SK-N-SH treated with all-trans-retinoic acid at 6 μM for 48 hours (cell line): ENCODE measurements around the gene TTL.
A peak's percentile ranks its signal among the peaks of the same experiment; 100 is the strongest.
"Not testable (repeated sequence)": the region's sequence is repeated elsewhere in the genome, so short reads cannot be mapped to it uniquely, and the experiment has no call there.

Experiments
- ATAC-seq: fragments of 200-7000 bp; cut with Tn5 transposase; 3 replicates; pipeline ENCODE4 v1.9.1; 2020; ENCODE audit warnings: mild to moderate bottlenecking, moderate library complexity
- ARNTL ChIP-seq: fragments of 450-650 bp; formaldehyde crosslinking; IDR thresholded peaks from 2 replicates; pipeline ENCODE4 v1.5.0; 2020; ENCODE audit warnings: low read depth, mild to moderate bottlenecking, moderate library complexity, borderline replicate concordance
- BACH2 ChIP-seq: fragments of 250-450 bp; sonication (Bioruptor Pico); IDR thresholded peaks from 2 replicates; pipeline ENCODE4 v1.9.0; 2021; ENCODE audit warnings: mild to moderate bottlenecking, borderline replicate concordance
- CSDC2 ChIP-seq: fragments of 250-450 bp; sonication (Bioruptor Pico); IDR thresholded peaks from 2 replicates; pipeline ENCODE4 v1.5.0; 2020; ENCODE audit warnings: mild to moderate bottlenecking, moderate library complexity
- GLIS3 ChIP-seq: fragments of 250-450 bp; sonication (Bioruptor Pico); IDR thresholded peaks from 2 replicates; pipeline ENCODE4 v1.5.0; 2020; ENCODE audit warnings: mild to moderate bottlenecking, moderate library complexity
- ISL1 ChIP-seq: fragments of 250-450 bp; sonication (Bioruptor Pico); IDR thresholded peaks from 2 replicates; pipeline ENCODE4 v2.1.2; 2022; ENCODE audit warnings: mild to moderate bottlenecking, moderate library complexity
- OSR1 ChIP-seq: fragments of 250-450 bp; sonication (Bioruptor Pico); IDR thresholded peaks from 2 replicates; pipeline ENCODE4 v1.8.0; 2022; ENCODE audit warnings: moderate library complexity, mild to moderate bottlenecking, inconsistent platforms
- PPARA ChIP-seq: fragments of 250-450 bp; sonication (Bioruptor Pico); IDR thresholded peaks from 2 replicates; pipeline ENCODE4 v1.5.0; 2020; ENCODE audit warnings: mild to moderate bottlenecking, borderline replicate concordance
- RARB ChIP-seq: fragments of 250-450 bp; sonication (Bioruptor Pico); IDR thresholded peaks from 2 replicates; pipeline ENCODE4 v1.8.0; 2021; ENCODE audit warnings: mild to moderate bottlenecking, moderate library complexity
- TCF4 ChIP-seq: fragments of 250-450 bp; sonication (Bioruptor Pico); IDR thresholded peaks from 2 replicates; pipeline ENCODE4 v1.8.0; 2021; ENCODE audit warnings: mild to moderate bottlenecking, moderate library complexity, borderline replicate concordance
- TOX ChIP-seq: fragments of 250-450 bp; sonication (Bioruptor Pico); IDR thresholded peaks from 2 replicates; pipeline ENCODE4 v1.8.0; 2021; ENCODE audit warnings: mild to moderate bottlenecking, moderate library complexity, borderline replicate concordance
- ZFP3 ChIP-seq: fragments of 250-450 bp; sonication (Bioruptor Pico); IDR thresholded peaks from 2 replicates; pipeline ENCODE4 v1.5.0; 2020; ENCODE audit warnings: mild to moderate bottlenecking, moderate library complexity
- ZFP30 ChIP-seq: fragments of 450-650 bp; formaldehyde crosslinking; IDR thresholded peaks from 2 replicates; pipeline ENCODE4 v1.5.0; 2022; ENCODE audit warnings: mild to moderate bottlenecking, moderate library complexity
- ZNF70 ChIP-seq: fragments of 450-650 bp; formaldehyde crosslinking; IDR thresholded peaks from 2 replicates; pipeline ENCODE4 v1.5.0; 2020; ENCODE audit warnings: mild to moderate bottlenecking, moderate library complexity
- ZNF8 ChIP-seq: fragments of 450-650 bp; formaldehyde crosslinking; IDR thresholded peaks from 2 replicates; pipeline ENCODE4 v1.5.0; 2020; ENCODE audit warnings: mild to moderate bottlenecking, moderate library complexity
- TF ChIP-seq, protein P1 (sequence below): fragments of 250-450 bp; sonication (Bioruptor Pico); IDR thresholded peaks from 2 replicates; pipeline ENCODE4 v1.5.0; 2020; ENCODE audit warnings: mild to moderate bottlenecking, moderate library complexity
- TF ChIP-seq, protein P2 (sequence below): fragments of 250-450 bp; sonication (Bioruptor Pico); IDR thresholded peaks from 2 replicates; pipeline ENCODE4 v1.8.0; 2020; ENCODE audit warnings: mild to moderate bottlenecking, moderate library complexity, borderline replicate concordance
- TF ChIP-seq, protein P3 (sequence below): fragments of 250-450 bp; sonication (Bioruptor Pico); IDR thresholded peaks from 2 replicates; pipeline ENCODE4 v1.5.1; 2021; ENCODE audit warnings: mild to moderate bottlenecking, moderate library complexity
- TF ChIP-seq, protein P4 (sequence below): fragments of 250-450 bp; sonication (Bioruptor Pico); IDR thresholded peaks from 2 replicates; pipeline ENCODE4 v1.8.0; 2021; ENCODE audit warnings: low read depth, mild to moderate bottlenecking, moderate library complexity, borderline replicate concordance

TTL gene

DNA sequence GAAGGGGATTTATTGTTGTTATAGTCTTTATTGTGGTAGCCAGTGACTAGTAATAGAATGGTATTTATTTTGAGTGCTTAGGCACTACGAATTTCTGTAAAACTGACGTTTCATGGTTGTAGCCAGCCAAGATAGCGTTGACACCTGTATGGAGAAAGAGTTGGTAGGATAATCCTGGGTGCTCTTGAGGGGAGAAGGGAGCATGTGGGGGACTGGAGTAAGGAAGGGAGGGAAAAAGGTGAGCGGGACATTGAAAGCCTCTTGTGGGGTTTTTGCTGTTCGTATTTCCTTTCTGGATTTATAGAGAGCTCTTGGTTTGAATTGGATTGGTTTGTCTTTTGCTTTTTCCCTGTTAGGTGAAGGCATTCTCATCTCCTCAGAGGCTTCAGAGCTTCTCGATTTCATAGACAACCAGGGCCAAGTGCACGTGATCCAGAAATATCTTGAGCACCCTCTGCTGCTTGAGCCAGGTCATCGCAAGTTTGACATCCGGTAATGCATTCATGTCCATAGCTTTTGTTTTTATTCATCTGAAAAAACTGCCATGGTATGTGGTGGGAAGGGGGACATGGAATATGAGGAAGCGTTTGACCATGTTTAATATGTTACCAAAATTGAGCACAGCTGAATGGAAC, 19.0 kb downstream of the TTL start:
- ATAC-seq = peak; percentile 92

DNA sequence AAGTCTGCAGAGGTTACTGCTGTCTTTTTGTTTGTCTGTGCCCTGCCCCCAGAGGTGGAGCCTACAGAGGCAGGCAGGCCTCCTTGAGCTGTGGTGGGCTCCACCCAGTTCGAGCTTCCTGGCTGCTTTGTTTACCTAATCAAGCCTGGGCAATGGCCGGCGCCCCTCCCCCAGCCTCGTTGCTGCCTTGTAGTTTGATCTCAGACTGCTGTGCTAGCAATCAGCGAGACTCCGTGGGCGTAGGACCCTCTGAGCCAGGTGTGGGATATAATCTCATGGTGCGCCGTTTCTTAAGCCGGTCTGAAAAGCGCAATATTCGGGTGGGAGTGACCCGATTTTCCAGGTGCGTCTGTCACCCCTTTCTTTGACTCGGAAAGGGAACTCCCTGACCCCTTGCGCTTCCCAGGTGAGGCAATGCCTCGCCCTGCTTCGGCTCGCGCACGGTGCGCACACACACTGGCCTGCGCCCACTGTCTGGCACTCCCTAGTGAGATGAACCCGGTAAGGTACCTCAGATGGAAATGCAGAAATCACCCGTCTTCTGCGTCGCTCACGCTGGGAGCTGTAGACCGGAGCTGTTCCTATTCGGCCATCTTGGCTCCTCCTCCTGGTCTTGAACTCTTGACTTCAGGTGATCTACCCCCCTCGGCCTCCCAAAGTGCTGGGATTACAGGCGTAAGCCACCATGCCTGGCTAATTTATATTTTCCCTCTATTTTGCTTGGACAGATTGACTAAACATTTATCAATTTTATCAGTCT, 27.5 kb downstream of the TTL start:
- not testable (repeated sequence) for ATAC-seq

DNA sequence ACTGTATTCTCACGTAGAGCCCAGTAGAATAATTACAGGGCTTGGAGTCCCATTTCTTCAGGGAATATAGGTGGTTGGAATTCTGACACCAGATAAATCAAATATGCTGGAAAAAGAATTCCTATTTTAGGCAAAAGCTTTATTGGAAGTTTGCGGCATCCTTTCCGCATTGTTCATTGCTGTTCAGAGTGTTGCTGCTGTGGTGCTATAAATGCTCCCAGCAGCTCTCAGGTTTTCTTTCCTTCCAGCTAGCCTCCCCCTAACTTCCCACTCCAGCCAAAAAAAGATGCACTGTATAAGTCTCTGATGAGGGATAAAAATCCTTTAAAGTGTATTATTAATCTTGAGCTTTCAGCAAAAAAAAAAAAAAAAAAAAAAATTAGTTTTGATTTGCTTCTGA, 34.8 kb downstream of the TTL start:
- TF ChIP-seq, protein P1, sequence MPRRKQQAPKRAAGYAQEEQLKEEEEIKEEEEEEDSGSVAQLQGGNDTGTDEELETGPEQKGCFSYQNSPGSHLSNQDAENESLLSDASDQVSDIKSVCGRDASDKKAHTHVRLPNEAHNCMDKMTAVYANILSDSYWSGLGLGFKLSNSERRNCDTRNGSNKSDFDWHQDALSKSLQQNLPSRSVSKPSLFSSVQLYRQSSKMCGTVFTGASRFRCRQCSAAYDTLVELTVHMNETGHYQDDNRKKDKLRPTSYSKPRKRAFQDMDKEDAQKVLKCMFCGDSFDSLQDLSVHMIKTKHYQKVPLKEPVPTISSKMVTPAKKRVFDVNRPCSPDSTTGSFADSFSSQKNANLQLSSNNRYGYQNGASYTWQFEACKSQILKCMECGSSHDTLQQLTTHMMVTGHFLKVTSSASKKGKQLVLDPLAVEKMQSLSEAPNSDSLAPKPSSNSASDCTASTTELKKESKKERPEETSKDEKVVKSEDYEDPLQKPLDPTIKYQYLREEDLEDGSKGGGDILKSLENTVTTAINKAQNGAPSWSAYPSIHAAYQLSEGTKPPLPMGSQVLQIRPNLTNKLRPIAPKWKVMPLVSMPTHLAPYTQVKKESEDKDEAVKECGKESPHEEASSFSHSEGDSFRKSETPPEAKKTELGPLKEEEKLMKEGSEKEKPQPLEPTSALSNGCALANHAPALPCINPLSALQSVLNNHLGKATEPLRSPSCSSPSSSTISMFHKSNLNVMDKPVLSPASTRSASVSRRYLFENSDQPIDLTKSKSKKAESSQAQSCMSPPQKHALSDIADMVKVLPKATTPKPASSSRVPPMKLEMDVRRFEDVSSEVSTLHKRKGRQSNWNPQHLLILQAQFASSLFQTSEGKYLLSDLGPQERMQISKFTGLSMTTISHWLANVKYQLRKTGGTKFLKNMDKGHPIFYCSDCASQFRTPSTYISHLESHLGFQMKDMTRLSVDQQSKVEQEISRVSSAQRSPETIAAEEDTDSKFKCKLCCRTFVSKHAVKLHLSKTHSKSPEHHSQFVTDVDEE (CRISPR knock-in tag) = no peak
- TF ChIP-seq ARNTL = no peak
- no peak for TF ChIP-seq CSDC2 (CRISPR knock-in tag)
- TF ChIP-seq, protein P2, sequence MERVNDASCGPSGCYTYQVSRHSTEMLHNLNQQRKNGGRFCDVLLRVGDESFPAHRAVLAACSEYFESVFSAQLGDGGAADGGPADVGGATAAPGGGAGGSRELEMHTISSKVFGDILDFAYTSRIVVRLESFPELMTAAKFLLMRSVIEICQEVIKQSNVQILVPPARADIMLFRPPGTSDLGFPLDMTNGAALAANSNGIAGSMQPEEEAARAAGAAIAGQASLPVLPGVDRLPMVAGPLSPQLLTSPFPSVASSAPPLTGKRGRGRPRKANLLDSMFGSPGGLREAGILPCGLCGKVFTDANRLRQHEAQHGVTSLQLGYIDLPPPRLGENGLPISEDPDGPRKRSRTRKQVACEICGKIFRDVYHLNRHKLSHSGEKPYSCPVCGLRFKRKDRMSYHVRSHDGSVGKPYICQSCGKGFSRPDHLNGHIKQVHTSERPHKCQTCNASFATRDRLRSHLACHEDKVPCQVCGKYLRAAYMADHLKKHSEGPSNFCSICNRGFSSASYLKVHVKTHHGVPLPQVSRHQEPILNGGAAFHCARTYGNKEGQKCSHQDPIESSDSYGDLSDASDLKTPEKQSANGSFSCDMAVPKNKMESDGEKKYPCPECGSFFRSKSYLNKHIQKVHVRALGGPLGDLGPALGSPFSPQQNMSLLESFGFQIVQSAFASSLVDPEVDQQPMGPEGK (CRISPR knock-in tag) = no peak
- no peak for TF ChIP-seq BACH2 (CRISPR knock-in tag)
- no peak for ATAC-seq

DNA sequence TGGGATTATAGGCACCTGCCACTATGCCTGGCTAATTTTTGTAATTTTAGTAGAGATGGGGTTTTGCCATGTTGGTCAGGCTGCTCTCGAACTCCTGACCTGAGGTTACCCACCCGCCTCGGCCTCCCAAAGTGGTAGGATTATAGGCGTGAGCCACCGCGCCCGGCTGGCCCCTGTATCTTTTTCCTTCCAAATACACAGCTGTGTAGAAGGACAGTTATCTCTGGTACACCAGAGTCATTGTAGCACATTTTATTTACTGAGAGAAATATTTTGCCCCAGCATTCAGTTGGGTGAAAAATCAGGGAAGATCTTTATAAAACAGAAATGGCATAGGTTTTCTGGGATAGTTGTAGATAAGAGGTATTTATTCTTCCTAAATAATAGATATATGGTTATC, 36.9 kb downstream of the TTL start:
- TF ChIP-seq ZFP3 (CRISPR knock-in tag) = no peak
- TF ChIP-seq CSDC2 (CRISPR knock-in tag) = no peak
- no peak for TF ChIP-seq ZNF70 (CRISPR knock-in tag)
- no peak for TF ChIP-seq PPARA (CRISPR knock-in tag)
- no peak for TF ChIP-seq ISL1 (CRISPR knock-in tag)
- TF ChIP-seq, protein P2 (CRISPR knock-in tag) = no peak
- TF ChIP-seq GLIS3 = no peak
- TF ChIP-seq, protein P3, sequence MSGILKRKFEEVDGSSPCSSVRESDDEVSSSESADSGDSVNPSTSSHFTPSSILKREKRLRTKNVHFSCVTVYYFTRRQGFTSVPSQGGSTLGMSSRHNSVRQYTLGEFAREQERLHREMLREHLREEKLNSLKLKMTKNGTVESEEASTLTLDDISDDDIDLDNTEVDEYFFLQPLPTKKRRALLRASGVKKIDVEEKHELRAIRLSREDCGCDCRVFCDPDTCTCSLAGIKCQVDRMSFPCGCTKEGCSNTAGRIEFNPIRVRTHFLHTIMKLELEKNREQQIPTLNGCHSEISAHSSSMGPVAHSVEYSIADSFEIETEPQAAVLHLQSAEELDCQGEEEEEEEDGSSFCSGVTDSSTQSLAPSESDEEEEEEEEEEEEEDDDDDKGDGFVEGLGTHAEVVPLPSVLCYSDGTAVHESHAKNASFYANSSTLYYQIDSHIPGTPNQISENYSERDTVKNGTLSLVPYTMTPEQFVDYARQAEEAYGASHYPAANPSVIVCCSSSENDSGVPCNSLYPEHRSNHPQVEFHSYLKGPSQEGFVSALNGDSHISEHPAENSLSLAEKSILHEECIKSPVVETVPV (CRISPR knock-in tag) = no peak
- TF ChIP-seq RARB (CRISPR knock-in tag) = no peak
- TF ChIP-seq OSR1 (CRISPR knock-in tag) = no peak
- no peak for TF ChIP-seq ZFP30 (CRISPR knock-in tag)
- no peak for TF ChIP-seq ZNF8 (CRISPR knock-in tag)
- TF ChIP-seq, protein P4, sequence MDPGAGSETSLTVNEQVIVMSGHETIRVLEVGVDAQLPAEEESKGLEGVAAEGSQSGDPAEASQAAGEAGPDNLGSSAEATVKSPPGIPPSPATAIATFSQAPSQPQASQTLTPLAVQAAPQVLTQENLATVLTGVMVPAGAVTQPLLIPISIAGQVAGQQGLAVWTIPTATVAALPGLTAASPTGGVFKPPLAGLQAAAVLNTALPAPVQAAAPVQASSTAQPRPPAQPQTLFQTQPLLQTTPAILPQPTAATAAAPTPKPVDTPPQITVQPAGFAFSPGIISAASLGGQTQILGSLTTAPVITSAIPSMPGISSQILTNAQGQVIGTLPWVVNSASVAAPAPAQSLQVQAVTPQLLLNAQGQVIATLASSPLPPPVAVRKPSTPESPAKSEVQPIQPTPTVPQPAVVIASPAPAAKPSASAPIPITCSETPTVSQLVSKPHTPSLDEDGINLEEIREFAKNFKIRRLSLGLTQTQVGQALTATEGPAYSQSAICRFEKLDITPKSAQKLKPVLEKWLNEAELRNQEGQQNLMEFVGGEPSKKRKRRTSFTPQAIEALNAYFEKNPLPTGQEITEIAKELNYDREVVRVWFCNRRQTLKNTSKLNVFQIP (CRISPR knock-in tag) = no peak
- TF ChIP-seq TOX (CRISPR knock-in tag) = no peak
- no peak for TF ChIP-seq BACH2 (CRISPR knock-in tag)
- TF ChIP-seq ARNTL = no peak
- no peak for TF ChIP-seq TCF4
- TF ChIP-seq, all 23 proteins: peak for 0
- no peak for ATAC-seq
